Ishikawa (cell line): Measurements from ENCODE around the gene DESI1.

Source experiments
- CEBPB ChIP-seq: IDR thresholded peaks from 2 replicates; pipeline ENCODE4 v1.6.1; 2012
- CREB1 ChIP-seq: IDR thresholded peaks from 2 replicates; pipeline ENCODE4 v1.6.1; 2012; ENCODE audit warnings: low read depth
- FOXM1 ChIP-seq: IDR thresholded peaks from 2 replicates; pipeline ENCODE4 v1.6.1; 2012; ENCODE audit warnings: low read depth, borderline replicate concordance
- RAD21 ChIP-seq: IDR thresholded peaks from 2 replicates; pipeline ENCODE4 v1.6.1; 2012; ENCODE audit warnings: low read depth
- TCF12 ChIP-seq: IDR thresholded peaks from 2 replicates; pipeline ENCODE4 v1.6.1; 2012; ENCODE audit warnings: low read depth
- TEAD4 ChIP-seq: IDR thresholded peaks from 2 replicates; pipeline ENCODE4 v1.6.1; 2012
- YY1 ChIP-seq: IDR thresholded peaks from 2 replicates; pipeline ENCODE4 v1.6.1; 2012; ENCODE audit warnings: low read depth
- TF ChIP-seq, protein P1 (sequence below): IDR thresholded peaks from 2 replicates; pipeline ENCODE4 v1.6.1; 2012
- TF ChIP-seq, protein P2 (sequence below): IDR thresholded peaks from 2 replicates; pipeline ENCODE4 v1.6.1; 2012; ENCODE audit warnings: low read depth, mild to moderate bottlenecking

DNA sequence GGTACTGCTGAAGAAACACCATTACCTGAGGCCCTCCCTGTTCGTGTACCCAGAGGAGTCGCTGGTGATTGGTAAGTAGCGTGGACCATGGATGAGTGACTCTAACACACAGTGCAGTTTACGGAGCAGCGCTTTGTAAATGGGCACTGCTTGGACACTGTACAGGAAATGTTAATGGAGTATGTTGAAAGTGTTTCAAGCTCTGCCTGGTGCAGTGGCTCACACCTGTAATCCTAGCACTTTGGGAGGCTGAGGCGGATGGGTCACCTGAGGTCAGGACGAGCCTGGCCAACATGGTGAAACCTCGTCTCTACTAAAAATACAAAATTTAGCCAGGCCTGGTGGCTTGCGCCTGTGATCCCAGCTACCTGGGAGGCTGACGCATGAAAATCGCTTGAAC, 30.0 kb upstream of the DESI1 start:
- TF ChIP-seq FOXM1 = no peak
- TF ChIP-seq, protein P1, sequence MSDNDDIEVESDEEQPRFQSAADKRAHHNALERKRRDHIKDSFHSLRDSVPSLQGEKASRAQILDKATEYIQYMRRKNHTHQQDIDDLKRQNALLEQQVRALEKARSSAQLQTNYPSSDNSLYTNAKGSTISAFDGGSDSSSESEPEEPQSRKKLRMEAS = no peak
- TF ChIP-seq TCF12 = no peak
- no peak for TF ChIP-seq CREB1
- no peak for TF ChIP-seq RAD21
- no peak for TF ChIP-seq TEAD4
- TF ChIP-seq, protein P2, sequence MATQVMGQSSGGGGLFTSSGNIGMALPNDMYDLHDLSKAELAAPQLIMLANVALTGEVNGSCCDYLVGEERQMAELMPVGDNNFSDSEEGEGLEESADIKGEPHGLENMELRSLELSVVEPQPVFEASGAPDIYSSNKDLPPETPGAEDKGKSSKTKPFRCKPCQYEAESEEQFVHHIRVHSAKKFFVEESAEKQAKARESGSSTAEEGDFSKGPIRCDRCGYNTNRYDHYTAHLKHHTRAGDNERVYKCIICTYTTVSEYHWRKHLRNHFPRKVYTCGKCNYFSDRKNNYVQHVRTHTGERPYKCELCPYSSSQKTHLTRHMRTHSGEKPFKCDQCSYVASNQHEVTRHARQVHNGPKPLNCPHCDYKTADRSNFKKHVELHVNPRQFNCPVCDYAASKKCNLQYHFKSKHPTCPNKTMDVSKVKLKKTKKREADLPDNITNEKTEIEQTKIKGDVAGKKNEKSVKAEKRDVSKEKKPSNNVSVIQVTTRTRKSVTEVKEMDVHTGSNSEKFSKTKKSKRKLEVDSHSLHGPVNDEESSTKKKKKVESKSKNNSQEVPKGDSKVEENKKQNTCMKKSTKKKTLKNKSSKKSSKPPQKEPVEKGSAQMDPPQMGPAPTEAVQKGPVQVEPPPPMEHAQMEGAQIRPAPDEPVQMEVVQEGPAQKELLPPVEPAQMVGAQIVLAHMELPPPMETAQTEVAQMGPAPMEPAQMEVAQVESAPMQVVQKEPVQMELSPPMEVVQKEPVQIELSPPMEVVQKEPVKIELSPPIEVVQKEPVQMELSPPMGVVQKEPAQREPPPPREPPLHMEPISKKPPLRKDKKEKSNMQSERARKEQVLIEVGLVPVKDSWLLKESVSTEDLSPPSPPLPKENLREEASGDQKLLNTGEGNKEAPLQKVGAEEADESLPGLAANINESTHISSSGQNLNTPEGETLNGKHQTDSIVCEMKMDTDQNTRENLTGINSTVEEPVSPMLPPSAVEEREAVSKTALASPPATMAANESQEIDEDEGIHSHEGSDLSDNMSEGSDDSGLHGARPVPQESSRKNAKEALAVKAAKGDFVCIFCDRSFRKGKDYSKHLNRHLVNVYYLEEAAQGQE = no peak
- TF ChIP-seq YY1 = no peak
- TF ChIP-seq CEBPB = no peak
